NCI-H748 (cell line): ENCODE data around the gene LARGE1.

Experiments used
- DNase-seq: peaks from one replicate; lab custom pipeline; 2025; ENCODE audit not compliant: unreplicated experiment; lab: John Stamatoyannopoulos, UW

Gene LARGE1

GRCh38 chr22:33914131-33914530 is 6.1 kb downstream of the LARGE1 start:
- no peak for DNase-seq

DNA sequence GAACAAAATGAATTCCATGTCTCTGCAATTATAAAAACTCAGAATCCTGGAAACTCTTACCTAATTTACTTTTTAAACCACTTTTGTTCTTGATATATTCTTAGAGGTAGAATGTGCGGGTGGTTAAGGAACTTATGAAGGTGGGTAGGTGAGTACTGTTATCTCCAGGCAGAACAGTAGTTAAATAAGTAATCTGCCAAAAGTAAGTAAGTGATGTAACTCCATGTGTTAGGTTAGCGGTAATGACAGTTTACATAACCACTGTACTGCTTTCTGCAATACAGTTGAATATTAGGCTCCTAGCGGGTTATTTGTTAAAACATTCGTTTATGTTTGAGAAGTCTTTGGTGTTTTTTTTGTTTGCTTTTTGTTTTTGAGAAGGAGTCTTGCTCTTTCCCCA is 7.1 kb downstream of the LARGE1 start:
- no peak for DNase-seq

- no peak for DNase-seq
Observed at GRCh38 chr22:33909911-33910310, 10.4 kb downstream of the LARGE1 start.

DNA sequence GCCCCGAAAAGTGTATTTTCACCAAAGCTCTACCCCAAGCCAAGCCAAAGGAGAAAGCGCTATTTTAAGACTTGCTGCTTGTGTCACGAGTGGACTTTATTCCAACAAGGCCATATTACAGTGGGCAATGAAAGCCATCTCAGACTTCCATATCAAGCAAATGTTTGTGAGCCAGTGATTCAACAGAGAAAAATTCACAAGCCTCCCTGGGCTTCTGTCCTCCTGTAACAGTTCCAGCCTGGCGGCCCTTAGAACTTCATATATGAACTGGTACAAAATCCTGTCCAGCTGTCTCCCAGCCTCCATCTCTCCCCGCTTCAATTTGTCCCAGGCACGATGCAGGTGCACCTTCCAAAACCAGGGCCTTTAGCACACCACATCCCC is 11.2 kb downstream of the LARGE1 start:
- no peak for DNase-seq

GRCh38 chr22:33908171-33909074 is 11.9 kb downstream of the LARGE1 start:
- DNase-seq: no peak

- no peak for DNase-seq
Observed at GRCh38 chr22:33906954-33907353, 13.3 kb downstream of the LARGE1 start.

DNA sequence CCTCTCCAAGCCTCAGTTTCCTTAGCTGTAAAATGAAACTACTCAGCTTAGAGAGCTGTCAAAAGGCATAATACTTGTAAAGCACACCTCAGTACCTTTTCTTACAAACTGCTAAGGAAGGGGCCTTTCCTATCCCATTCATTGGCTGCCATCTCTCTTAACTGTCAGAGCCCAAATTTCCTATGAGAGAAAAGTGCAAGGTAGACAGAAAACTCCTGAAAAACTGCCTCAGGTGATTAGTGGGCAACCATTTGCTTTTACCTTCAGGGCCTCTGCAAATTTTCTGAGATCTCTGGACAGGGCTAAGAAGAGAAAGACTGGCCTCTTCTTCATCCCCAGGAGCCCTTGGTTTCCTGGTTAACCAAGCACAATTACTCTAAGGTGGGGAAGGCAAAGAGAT is 13.8 kb downstream of the LARGE1 start:
- no peak for DNase-seq

- no peak for DNase-seq
Observed at GRCh38 chr22:33903012-33903411, 17.3 kb downstream of the LARGE1 start.

DNA sequence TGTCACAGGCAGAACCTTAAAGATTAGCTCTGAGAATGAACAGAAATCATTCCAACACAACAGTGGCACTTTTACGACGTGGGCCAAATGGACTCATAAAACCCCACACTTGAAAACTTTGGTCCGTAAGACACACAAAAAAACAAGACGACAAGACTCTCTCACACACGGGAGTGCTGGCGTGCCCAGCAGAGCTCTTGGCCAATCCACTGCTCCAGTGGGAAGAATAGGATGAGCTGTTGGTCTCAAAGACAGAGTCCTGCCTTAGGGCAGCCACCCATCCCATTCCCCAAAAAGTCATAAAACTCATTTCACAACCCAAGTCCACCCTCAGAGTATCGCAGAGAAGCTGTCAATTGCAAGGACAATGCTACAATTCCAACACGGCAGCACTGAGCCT is 18.2 kb downstream of the LARGE1 start:
- DNase-seq: no peak

- no peak for DNase-seq
Observed at GRCh38 chr22:33898121-33898520, 22.2 kb downstream of the LARGE1 start.

DNA sequence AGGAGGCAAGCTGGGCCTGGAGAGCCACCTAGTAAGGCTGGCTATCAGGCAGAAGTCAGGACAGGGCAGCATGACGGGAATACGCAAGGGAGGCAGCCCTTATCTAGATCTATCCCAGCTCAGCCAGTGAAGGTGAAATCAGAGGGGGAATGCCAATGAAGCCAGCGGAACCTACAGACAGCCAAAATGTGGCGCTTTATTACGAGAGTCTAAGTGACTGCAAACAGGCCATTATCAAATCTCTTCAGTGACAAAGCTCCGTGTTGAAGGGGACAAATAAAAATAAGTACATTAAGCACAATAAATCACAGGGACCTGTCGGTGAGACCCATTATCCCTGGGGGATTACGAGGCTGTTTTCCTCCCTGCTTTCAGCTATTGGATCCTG is 22.8 kb downstream of the LARGE1 start:
- no peak for DNase-seq

- DNase-seq: no peak
Observed at GRCh38 chr22:33896575-33897447, 23.5 kb downstream of the LARGE1 start.

DNA sequence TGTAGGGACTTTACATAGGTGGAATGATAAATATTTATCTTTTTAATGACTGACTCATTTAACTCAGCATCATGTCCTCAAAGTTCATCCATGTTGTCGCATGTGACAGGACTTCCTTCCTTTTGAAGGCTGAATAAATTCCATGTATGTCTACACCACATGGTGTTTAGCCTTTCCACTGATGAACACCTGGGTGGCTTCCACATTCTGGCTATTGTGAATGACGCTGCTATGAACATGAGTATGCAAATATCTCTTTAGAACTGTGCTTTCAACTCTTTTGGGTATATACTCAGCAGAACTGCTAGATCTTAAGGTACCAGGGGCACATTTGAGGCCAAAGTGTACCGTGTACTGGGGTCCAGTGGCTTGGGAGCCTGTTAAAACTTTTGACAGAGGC is 24.1 kb downstream of the LARGE1 start:
- no peak for DNase-seq

DNA sequence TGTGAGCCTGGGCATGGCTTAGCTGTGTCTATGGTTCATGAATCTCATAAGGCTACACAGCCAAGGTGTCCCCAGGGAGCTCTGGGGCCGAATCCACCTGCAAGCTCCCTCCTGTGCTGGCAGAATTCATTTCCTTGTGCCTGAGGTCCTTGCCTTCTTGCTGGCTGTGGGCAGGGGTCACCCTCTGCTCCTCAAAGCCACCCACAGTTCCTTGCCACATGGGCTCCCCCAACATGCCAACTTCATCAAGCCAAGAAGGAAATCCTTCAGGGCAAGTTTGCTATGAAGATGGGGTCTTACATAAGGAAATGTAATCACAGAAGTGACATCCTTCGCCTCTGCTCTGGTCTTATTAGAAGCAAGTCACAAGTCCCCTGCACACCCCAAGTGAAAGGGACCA is 24.8 kb downstream of the LARGE1 start:
- DNase-seq: no peak

- no peak for DNase-seq
Observed at GRCh38 chr22:33894515-33894914, 25.8 kb downstream of the LARGE1 start.

DNA sequence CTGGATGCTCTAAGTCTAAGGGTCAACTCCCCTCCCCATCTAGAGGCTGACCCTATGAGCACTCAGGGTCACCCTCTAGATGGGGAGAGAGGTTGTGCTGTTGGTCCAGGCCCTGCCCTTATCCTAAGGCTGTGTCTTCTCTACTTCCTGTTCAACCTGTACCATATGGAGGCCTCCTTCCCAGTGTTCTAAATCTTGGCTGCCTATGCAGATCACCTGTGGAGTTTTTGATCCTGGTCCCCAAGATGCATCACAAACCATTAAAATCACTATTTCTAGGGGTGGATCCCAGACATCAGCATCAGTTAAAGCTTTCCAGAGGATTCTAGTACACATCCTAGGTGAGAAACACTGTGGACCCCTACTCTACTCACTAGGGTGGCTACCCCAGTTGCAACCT is 26.2 kb downstream of the LARGE1 start:
- no peak for DNase-seq

GRCh38 chr22:33893512-33893911 is 26.8 kb downstream of the LARGE1 start:
- DNase-seq: no peak

- DNase-seq: no peak
Observed at GRCh38 chr22:33891992-33892391, 28.3 kb downstream of the LARGE1 start.

DNA sequence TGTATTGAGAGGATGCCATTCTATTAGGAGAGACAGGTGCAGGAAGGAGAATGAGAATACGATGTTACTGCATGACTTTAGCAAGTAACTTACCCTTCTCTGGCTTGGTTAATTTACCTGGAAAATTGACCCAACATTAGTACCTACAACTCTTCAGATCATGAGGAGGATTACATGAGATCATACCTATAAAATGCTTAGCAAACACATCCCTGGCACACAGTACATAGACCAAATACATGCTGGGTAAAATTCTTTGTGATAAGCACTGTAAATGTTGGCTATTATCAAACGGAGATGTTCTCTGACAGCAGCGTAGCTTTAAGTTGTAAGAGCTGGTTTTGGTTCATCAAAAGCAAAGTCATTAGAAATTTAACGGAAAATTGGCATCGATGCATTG is 28.8 kb downstream of the LARGE1 start:
- DNase-seq: no peak

- DNase-seq: no peak
Observed at GRCh38 chr22:33889748-33890147, 30.5 kb downstream of the LARGE1 start.

- no peak for DNase-seq
Observed at GRCh38 chr22:33888821-33889220, 31.5 kb downstream of the LARGE1 start.

GRCh38 chr22:33887173-33887572 is 33.1 kb downstream of the LARGE1 start:
- no peak for DNase-seq
